ENCODE measurements around the gene OR5T3. TPM values are rescaled to one million over a fixed set of nuclear protein-coding genes. Genes with fewer than 3 reads are reported as not detected.

OR5T3 gene
- total RNA-seq, 1 experiment from 2014 or later, result not detected

DNA sequence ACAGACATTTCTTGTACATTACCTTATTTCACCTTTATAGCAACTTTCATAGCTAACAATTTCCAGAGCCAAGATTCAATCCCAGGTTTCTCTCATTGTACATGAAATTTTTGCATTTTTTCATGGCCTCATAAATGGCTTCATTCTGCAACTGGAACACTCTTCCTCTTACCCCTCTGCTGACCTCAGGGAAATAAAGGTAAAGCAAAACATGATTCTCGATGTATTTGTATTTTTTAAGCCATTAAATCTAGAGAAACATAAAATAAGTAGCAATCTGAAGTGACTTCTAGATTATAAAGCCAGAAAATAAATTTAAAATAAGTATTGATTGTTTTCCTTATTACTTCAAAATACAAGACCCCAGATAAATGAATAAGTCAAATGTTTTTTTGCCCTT, 17.9 kb upstream of the OR5T3 start, which contains the start of gene OR5T2:
Gene OR5T2 (minus strand): TSS at position 101 of the 400 bp plus-strand sequence. CDS start 1,193 bp downstream, outside the sequence.
- no peak within 1 kb of the TSS for H2AFZ ChIP-seq (ENCODE audit: low read length)
- no peak for TF ChIP-seq EZH2 (IDR thresholded peaks at IDR 0.05; ENCODE audit: low read length, unreplicated experiment)
- no peak for TF ChIP-seq EZH2phosphoT487 (IDR thresholded peaks at IDR 0.05; ENCODE audit: borderline replicate concordance, low read length)
- TF ChIP-seq, protein P1, sequence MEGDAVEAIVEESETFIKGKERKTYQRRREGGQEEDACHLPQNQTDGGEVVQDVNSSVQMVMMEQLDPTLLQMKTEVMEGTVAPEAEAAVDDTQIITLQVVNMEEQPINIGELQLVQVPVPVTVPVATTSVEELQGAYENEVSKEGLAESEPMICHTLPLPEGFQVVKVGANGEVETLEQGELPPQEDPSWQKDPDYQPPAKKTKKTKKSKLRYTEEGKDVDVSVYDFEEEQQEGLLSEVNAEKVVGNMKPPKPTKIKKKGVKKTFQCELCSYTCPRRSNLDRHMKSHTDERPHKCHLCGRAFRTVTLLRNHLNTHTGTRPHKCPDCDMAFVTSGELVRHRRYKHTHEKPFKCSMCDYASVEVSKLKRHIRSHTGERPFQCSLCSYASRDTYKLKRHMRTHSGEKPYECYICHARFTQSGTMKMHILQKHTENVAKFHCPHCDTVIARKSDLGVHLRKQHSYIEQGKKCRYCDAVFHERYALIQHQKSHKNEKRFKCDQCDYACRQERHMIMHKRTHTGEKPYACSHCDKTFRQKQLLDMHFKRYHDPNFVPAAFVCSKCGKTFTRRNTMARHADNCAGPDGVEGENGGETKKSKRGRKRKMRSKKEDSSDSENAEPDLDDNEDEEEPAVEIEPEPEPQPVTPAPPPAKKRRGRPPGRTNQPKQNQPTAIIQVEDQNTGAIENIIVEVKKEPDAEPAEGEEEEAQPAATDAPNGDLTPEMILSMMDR (conservative IDR thresholded peaks at IDR 0.05; ENCODE audit: low read depth, low read length), result no peak
- no peak within 1 kb of the TSS for H3K4me3 ChIP-seq (ENCODE audit: low read length)
- ChIA-PET CTCF (no interaction called here), POLR2A (ENCODE audit: unreplicated experiment) (no interaction called here)
- peaks cover 19% of the 10 kb centered on the region for H3K9me3 ChIP-seq (ENCODE audit: low read length)
- DNase-seq (no peak), ATAC-seq (no peak)
- no peaks in the 10 kb centered on the region for H4K20me1 ChIP-seq (ENCODE audit: low read length)
- no peaks in the 10 kb centered on the region for H3K79me2 ChIP-seq (ENCODE audit: low read length)
- no peaks in the 10 kb centered on the region for H3K27me3 ChIP-seq (ENCODE audit: low read length)
- no peak within 1 kb of the TSS for H3K4me2 ChIP-seq (ENCODE audit: low read length)
- H3K9ac ChIP-seq (ENCODE audit: low read length), result no peak within 1 kb of the TSS
- H3F3A ChIP-seq (ENCODE audit: low read length, unreplicated experiment), result no peaks in the 10 kb centered on the region
- H3K36me3 ChIP-seq (ENCODE audit: low read depth, low read length), result no peaks in the 10 kb centered on the region
- H3K27ac ChIP-seq (ENCODE audit: low read length), result no peak within 1 kb of the TSS
- no TSS peak for BruUV-seq (replicated peaks)
- no peaks in the 10 kb centered on the region for H3K4me1 ChIP-seq (ENCODE audit: insufficient read depth, low read length)
- H3K9me2 ChIP-seq (replicated peaks; ENCODE audit: low read length), result no peaks in the 10 kb centered on the region
- intact Hi-C loops (cut with micrococcal nuclease), result no loop called here

DNA sequence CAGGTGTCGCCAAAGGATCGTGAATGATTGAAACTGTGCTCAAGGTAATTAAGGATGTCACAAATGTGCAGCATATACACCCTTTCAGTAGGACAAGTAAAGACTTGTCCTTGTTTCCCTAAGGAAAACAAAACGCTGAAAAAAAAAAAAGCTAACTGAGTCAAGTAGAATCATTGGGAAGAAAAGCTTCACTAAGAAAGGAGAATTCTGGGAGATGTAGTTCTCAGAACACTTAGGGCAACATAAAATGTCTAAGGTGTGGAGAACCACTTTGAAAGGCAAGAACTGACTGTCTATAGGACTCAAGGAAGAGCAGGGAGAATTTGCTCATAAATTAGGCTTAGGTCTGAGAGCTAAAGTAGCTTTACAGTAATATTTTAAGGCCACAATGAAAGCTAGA, 19.0 kb downstream of the OR5T3 start:
- CTCF ChIA-PET, result no interaction called here
- no peak overlapping the region for H2AFZ ChIP-seq (ENCODE audit: low read length)
- H3F3A ChIP-seq (ENCODE audit: low read length, unreplicated experiment), result no peaks in the 10 kb centered on the region
- TF ChIP-seq EZH2 (IDR thresholded peaks at IDR 0.05; ENCODE audit: low read length, unreplicated experiment), result no peak
- TF ChIP-seq, protein P1 (conservative IDR thresholded peaks at IDR 0.05; ENCODE audit: low read depth, low read length), result no peak
- no peak for TF ChIP-seq EZH2phosphoT487 (IDR thresholded peaks at IDR 0.05; ENCODE audit: borderline replicate concordance, low read length)
- BruUV-seq (replicated peaks), result no TSS peak
- no peak overlapping the region for H3K27ac ChIP-seq (ENCODE audit: low read length)
- ATAC-seq, result no peak
- H3K9me2 ChIP-seq (replicated peaks; ENCODE audit: low read length), result no peaks in the 10 kb centered on the region
- no peaks in the 10 kb centered on the region for H3K4me1 ChIP-seq (ENCODE audit: insufficient read depth, low read length)
- H4K20me1 ChIP-seq (ENCODE audit: low read length), result no peaks in the 10 kb centered on the region
- POLR2A ChIA-PET (ENCODE audit: unreplicated experiment), result no interaction called here
- DNase-seq, result no peak
- H3K4me2 ChIP-seq (ENCODE audit: low read length), result no peak overlapping the region
- no peaks in the 10 kb centered on the region for H3K79me2 ChIP-seq (ENCODE audit: low read length)
- H3K9me3 ChIP-seq (ENCODE audit: low read length), result peaks cover 23% of the 10 kb centered on the region; the same call in 1 of the 2 replicates
- intact Hi-C loops (cut with micrococcal nuclease), result no loop called here
- no peak overlapping the region for H3K9ac ChIP-seq (ENCODE audit: low read length)
- H3K36me3 ChIP-seq (ENCODE audit: low read depth, low read length), result no peaks in the 10 kb centered on the region
- H3K4me3 ChIP-seq (ENCODE audit: low read length), result no peak overlapping the region
- H3K27me3 ChIP-seq (ENCODE audit: low read length), result no peaks in the 10 kb centered on the region

DNA sequence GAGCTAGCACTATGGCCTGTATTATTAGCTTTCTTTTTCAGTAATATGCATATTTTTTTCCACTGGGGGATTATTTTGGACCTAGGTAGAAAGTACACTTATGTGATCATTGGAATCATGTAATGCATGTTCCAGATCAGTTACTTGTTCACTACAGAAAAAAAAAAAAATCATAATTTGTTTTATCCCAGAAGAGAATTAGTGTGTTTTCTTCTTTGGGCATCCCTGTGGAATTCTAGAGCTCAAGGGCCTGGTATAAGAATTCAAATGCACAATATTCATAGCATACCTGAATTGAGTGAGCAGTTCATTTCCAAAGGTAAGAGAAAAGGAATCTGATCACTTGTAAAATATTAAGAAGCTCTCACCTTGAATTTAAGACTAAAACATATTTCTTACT, 21.8 kb downstream of the OR5T3 start, which contains the start of gene OR5T1:
Gene OR5T1 (plus strand): TSS at position 301 of the 400 bp plus-strand sequence. CDS start 1,485 bp downstream, outside the sequence.
- H2AFZ ChIP-seq (ENCODE audit: low read length), result no peak within 1 kb of the TSS
- H3K4me3 ChIP-seq (ENCODE audit: low read length), result no peak within 1 kb of the TSS
- no peaks in the 10 kb centered on the region for H4K20me1 ChIP-seq (ENCODE audit: low read length)
- H3F3A ChIP-seq (ENCODE audit: low read length, unreplicated experiment), result no peaks in the 10 kb centered on the region
- no peaks in the 10 kb centered on the region for H3K79me2 ChIP-seq (ENCODE audit: low read length)
- ATAC-seq (no peak), DNase-seq (no peak)
- CTCF ChIA-PET, result no interaction called here
- no peak within 1 kb of the TSS for H3K27ac ChIP-seq (ENCODE audit: low read length)
- BruUV-seq (replicated peaks), result no TSS peak
- H3K9ac ChIP-seq (ENCODE audit: low read length), result no peak within 1 kb of the TSS
- intact Hi-C loops (cut with micrococcal nuclease), result no loop called here
- POLR2A ChIA-PET (ENCODE audit: unreplicated experiment), result no interaction called here
- no peak within 1 kb of the TSS for H3K4me2 ChIP-seq (ENCODE audit: low read length)
- H3K36me3 ChIP-seq (ENCODE audit: low read depth, low read length), result no peaks in the 10 kb centered on the region
- H3K9me3 ChIP-seq (ENCODE audit: low read length), result peaks cover 19% of the 10 kb centered on the region; the same call in 1 of the 2 replicates
- no peaks in the 10 kb centered on the region for H3K9me2 ChIP-seq (replicated peaks; ENCODE audit: low read length)
- H3K27me3 ChIP-seq (ENCODE audit: low read length), result no peaks in the 10 kb centered on the region
- no peaks in the 10 kb centered on the region for H3K4me1 ChIP-seq (ENCODE audit: insufficient read depth, low read length)
- no peak for TF ChIP-seq EZH2 (IDR thresholded peaks at IDR 0.05; ENCODE audit: low read length, unreplicated experiment)
